GM12801 (cell line): ENCODE data around the gene OR52K1.

Source experiments
- TF ChIP-seq, protein P1 (sequence below): IDR thresholded peaks from one replicate; pipeline ENCODE4 v1.5.1; 2011; ENCODE audit warnings: control low read depth; ENCODE audit not compliant: insufficient read length; ENCODE audit errors: extremely low read depth

OR52K1 gene

DNA sequence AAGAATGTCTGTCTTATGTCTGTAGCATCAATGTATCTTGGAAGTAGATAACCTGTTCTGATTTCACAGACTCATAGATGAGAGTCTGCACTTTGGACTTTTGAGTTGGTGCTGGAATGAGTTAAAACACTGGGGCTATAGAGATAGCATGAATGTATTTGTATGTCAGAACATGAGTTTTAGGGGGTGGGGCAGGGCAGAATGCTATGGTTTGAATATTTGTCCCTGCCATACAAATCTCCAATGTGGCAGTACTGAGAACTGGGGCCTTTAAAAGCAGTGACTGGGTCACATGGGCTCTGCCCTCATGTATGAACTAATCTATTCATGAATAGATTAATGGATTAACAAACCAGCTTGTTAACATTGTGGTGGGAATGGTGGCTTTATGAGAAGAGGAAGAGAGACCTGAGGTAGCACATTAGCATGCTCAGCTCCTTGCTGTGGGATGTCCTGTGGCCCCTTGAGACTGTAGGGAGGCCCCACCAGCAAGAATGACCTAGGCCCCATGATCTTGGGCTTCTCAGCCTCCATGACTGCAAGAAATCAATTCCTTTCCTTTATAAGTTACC lies 15.5 kb upstream of the OR52K1 start:
- TF ChIP-seq, protein P1, sequence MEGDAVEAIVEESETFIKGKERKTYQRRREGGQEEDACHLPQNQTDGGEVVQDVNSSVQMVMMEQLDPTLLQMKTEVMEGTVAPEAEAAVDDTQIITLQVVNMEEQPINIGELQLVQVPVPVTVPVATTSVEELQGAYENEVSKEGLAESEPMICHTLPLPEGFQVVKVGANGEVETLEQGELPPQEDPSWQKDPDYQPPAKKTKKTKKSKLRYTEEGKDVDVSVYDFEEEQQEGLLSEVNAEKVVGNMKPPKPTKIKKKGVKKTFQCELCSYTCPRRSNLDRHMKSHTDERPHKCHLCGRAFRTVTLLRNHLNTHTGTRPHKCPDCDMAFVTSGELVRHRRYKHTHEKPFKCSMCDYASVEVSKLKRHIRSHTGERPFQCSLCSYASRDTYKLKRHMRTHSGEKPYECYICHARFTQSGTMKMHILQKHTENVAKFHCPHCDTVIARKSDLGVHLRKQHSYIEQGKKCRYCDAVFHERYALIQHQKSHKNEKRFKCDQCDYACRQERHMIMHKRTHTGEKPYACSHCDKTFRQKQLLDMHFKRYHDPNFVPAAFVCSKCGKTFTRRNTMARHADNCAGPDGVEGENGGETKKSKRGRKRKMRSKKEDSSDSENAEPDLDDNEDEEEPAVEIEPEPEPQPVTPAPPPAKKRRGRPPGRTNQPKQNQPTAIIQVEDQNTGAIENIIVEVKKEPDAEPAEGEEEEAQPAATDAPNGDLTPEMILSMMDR: no peak

DNA sequence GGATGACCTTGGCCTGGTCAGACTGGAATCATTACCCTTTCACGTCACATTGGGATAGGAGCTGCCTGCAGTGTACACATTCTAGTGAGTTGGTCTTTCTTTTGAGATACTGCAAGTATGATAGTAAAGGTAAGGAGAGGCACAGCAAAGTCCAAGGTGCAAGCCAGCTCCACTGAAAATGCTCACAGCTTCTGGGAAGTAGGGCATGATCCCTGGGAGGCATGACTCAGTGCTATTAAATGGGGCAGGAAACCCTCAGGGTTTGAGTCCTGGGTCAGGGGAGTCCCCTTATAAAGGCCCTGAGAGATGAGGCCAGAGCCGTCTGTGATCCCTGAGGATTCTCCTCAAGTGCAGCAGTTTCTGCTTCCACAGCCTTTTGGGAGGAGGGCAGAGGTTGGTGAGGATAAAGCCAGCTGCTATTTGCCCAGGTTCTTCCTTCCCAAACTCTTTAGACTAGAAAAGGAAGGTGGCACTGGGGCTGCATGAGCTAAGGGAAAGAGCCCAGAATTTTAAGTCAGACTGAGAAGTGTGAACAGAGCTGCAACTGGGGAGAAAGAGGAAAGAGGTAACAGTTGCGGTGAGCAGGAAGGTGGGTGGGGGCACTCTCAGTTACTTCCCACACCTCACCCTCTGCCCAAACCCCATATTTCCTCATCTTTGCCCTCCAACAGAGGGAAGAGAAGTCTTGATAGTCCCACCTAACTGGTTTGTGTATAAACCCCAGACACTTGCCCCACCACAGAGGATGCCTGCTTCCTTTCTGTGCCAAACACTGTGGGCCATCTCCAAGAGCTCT lies 14.4 kb upstream of the OR52K1 start:
- TF ChIP-seq, protein P1: no peak

DNA sequence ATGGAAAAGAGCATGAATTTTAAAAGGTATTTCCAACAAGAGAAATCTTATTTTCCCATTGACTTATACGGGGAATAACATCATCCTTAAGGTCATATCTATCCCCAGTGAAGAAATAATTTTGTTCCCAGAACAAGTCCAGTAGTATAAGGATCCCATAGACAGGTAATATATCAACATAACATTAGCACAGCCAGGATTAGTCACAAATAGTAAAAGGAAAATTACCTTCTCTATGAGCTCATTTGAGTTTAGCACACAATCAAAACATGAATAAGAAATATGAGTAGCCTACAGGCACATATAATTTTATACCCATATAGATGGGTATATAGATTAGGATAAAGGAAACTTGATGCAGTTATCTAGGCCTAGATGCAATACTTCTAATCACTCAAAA lies 2.8 kb upstream of the OR52K1 start:
- TF ChIP-seq, protein P1: no peak

DNA sequence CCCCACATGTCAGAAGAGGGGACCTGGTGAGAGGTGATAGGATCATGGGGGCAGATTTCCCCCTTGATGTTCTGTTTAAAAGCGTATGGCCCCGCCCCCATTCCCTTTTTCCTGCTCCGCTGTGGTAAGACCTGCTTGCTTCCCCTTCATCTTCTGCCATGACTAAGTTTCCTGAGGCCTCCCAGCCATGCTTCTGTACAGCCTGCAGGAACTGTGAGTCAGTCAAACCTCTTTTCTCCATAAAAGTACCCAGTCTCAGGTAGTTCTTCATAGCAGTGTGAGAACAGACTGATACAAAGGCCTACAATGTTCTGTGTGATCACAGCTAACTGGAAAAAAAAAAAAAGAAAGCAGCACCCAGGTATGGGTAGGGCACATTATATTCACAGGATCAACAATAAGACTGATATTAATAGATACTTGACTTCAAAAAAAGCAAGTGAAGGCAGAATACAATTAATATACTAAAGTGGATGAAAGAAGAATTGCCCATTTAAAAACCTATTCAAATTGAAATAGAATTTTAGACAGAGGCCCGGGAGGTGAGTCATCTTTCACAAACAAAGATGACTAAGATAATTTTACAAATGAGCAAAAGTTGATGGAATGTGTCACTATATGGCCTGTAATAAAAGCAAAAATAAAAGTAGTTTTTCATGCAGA lies 1.7 kb upstream of the OR52K1 start:
- TF ChIP-seq, protein P1: no peak

DNA sequence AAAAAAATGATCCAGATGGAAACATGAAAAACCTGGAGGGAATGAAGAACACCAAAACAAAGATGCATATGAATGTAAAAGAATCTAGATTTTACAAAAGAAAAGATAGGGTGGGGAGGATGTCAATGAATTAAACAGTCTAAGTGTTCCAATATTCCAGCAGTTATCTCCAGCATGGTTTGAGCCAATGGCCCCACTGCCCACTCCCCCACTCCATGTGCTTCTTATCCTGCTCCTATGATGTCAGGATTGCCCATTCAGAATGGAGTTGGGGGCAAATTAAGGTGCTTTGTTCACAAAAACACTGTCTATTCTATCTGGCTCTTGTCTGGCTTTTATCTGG lies 1.2 kb upstream of the OR52K1 start:
- TF ChIP-seq, protein P1: no peak

DNA sequence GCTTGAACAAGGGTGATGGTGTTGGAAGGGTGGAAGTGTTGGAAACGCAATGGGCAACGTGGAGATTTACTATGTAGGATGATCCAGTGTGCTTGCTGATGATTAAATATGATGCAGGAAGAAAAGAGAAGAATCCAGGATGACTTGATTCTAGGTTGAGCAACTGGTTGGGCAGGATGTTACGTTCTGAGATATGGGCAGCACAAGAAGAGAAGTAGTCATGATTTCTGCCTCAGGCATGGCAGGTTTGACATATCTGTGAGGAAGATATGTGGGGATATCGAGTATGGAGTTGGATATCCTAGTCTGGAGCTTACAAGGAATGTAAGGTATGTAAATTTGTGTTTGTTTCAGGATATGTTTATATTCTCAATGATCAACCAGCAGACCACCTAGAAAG lies 1.9 kb downstream of the OR52K1 start:
- TF ChIP-seq, protein P1: no peak

DNA sequence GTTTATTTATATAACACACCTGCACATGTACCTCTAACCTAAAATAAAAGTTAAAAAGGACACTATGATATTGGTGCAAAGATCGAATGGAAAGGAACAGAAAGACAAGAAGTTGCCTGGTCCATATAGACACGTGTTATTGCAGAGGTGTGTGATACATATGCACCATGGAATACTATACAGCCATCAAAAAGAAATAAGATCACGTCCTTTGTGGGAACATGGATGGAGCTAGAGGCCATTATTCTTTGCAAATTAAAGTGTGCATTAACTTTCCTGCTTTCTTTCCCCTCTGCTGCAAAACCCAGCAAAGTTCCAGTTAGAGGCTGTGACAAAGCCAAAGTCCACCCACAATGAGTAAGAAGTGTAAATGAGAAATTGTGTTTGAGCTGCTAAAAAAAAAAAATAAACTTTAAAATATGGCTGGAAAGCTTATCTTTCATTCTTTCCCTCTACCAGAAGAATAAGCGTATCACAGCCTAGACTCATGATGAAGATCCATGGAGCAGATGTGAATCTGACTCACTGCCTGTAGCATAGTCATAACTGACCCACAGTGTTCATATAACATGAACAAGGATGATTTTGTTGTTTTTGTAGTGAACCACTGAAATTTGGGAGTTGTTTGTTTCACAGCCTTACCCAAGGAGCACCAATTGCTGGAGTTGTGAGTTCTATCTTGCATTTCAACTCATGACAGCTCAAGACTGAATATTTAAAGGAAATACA lies 9.6 kb downstream of the OR52K1 start:
- TF ChIP-seq, protein P1: no peak
